PC-9 (cell line): ENCODE data around the gene PLEKHA6. TPM values are rescaled to one million over a fixed set of nuclear protein-coding genes. Genes with fewer than 3 reads are reported as not detected.

Experiments used
- BruUV-seq: library from RNA; stranded (reverse); fragments of 400-500 nt; replicated peaks from 2 replicates; lab custom pipeline; 2021; lab: Mats Ljungman, UMichigan
- CTCF ChIA-PET: fragments of 300-600 bp; sonication (Branson Sonifier 250); formaldehyde crosslinking; loops from one replicate; lab custom pipeline; 2022; ENCODE audit warnings: antibody characterized with exemption; lab: Charles Lee
- POLR2A ChIA-PET: fragments of 300-600 bp; sonication (Branson Sonifier 250); formaldehyde crosslinking; loops from one replicate; lab custom pipeline; 2022; ENCODE audit warnings: antibody characterized with exemption; ENCODE audit not compliant: unreplicated experiment; lab: Charles Lee
- DNase-seq, 2 experiments: peaks; one replicate each; pipeline versions ENCODE4 v3.0.0 to v3.0.0-alpha.2; 2015 to 2022; ENCODE audit warnings: mixed read lengths in 1 of 2
- H2AFZ ChIP-seq: fragments of 200-600 bp; sonication (generic); 2 replicates; pipeline ENCODE4 v1.8.1; 2017; ENCODE audit warnings: antibody characterized with exemption
- H3F3A ChIP-seq: fragments of 200-600 bp; sonication (generic); 2 replicates; pipeline ENCODE4 v1.8.1; 2017; ENCODE audit warnings: antibody characterized with exemption, mild to moderate bottlenecking, low read depth; ENCODE audit not compliant: insufficient read depth
- H3K27ac ChIP-seq: fragments of 200-600 bp; sonication (generic); 2 replicates; pipeline ENCODE4 v1.6.1; 2016; ENCODE audit warnings: mixed run types
- H3K27me3 ChIP-seq: fragments of 200-600 bp; sonication (generic); 2 replicates; pipeline ENCODE4 v1.6.1; 2016; ENCODE audit warnings: low read depth, mixed run types; ENCODE audit not compliant: insufficient read depth
- H3K36me3 ChIP-seq: fragments of 200-600 bp; sonication (generic); 2 replicates; pipeline ENCODE4 v1.6.1; 2016; ENCODE audit warnings: low read depth, mixed run types
- H3K4me1 ChIP-seq: fragments of 200-600 bp; sonication (generic); replicated peaks from 2 replicates; pipeline ENCODE4 v1.6.1; 2016; ENCODE audit warnings: mixed run types; ENCODE audit not compliant: insufficient read depth
- H3K4me2 ChIP-seq: fragments of 200-600 bp; sonication (generic); 2 replicates; pipeline ENCODE4 v1.6.1; 2017; ENCODE audit warnings: mixed run types
- H3K4me3 ChIP-seq: fragments of 200-600 bp; sonication (generic); 2 replicates; pipeline ENCODE4 v1.6.1; 2016; ENCODE audit warnings: mixed run types
- H3K79me2 ChIP-seq: fragments of 200-600 bp; sonication (generic); 2 replicates; pipeline ENCODE4 v1.6.1; 2017; ENCODE audit warnings: low read depth, mixed run types
- H3K9me2 ChIP-seq: fragments of 200-600 bp; sonication (generic); 2 replicates; pipeline ENCODE4 v1.8.1; 2017; ENCODE audit warnings: mild to moderate bottlenecking; ENCODE audit not compliant: insufficient read depth
- H3K9me3 ChIP-seq: fragments of 200-600 bp; sonication (generic); 2 replicates; pipeline ENCODE4 v1.8.1; 2016; ENCODE audit warnings: low read depth; ENCODE audit not compliant: insufficient read depth
- H4K20me1 ChIP-seq: fragments of 200-600 bp; sonication (generic); 2 replicates; pipeline ENCODE4 v1.8.1; 2017; ENCODE audit not compliant: insufficient read depth
- EZH2 ChIP-seq: fragments of 200-600 bp; sonication (generic); IDR thresholded peaks from 2 replicates; pipeline ENCODE4 v1.8.0; 2017; ENCODE audit warnings: antibody characterized with exemption, low read depth
- intact Hi-C: fragments of 100-400 bp; cut with micrococcal nuclease; formaldehyde crosslinking; loops from one replicate; pipeline ENCODE4 v1.10.0; 2022; ENCODE audit not compliant: unreplicated experiment
- total RNA-seq: library from RNA; stranded (reverse); gene quantifications from 2 replicates; pipeline ENCODE4 v1.2.3, GENCODE V29; 2021
- TF ChIP-seq, protein P1 (sequence below): fragments of 200-600 bp; sonication (generic); conservative IDR thresholded peaks from 2 replicates; pipeline ENCODE4 v1.6.1; 2017; ENCODE audit warnings: mixed run types, antibody characterized with exemption, mild to moderate bottlenecking, moderate library complexity

The PLEKHA6 gene
- total RNA-seq, 1 experiment from 2014 or later: 52.0 TPM

DNA sequence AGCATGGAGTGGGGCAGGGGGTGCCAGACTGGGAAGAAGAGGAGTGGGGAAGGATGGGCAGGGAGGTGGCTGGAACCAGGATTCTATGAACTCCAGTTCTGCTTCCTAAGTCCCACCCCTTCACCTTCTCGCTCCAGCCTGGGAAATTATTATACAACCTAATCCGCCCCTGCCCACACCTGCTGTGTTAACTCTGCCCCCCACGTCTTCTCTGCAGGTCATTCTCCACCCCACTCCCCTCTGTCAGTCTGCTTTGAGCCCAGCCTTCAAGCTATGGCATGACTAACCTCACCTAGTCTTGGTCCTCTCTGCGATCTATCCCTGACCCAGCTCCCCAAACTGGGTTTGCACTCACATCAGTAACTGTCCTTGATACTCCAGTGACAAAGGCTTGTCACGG, 99.9 kb downstream of the PLEKHA6 start:
- Histone ChIP-seq H3K4me1 (peaks cover 12% of the 10 kb centered on the region), H3K27ac (no peak overlapping the region), H2AFZ (no peak overlapping the region), H3K36me3 (peaks cover 26% of the 10 kb centered on the region; the same call in 1 of the 2 replicates), H3K9me2 (no peaks in the 10 kb centered on the region), H3K79me2 (no peaks in the 10 kb centered on the region), H3F3A (peaks cover 20% of the 10 kb centered on the region), H3K27me3 (no peaks in the 10 kb centered on the region), H3K4me2 (no peak overlapping the region), H3K9me3 (no peaks in the 10 kb centered on the region), H4K20me1 (no peaks in the 10 kb centered on the region), H3K4me3 (no peak overlapping the region)
- TF ChIP-seq EZH2: no peak
- TF ChIP-seq, protein P1, sequence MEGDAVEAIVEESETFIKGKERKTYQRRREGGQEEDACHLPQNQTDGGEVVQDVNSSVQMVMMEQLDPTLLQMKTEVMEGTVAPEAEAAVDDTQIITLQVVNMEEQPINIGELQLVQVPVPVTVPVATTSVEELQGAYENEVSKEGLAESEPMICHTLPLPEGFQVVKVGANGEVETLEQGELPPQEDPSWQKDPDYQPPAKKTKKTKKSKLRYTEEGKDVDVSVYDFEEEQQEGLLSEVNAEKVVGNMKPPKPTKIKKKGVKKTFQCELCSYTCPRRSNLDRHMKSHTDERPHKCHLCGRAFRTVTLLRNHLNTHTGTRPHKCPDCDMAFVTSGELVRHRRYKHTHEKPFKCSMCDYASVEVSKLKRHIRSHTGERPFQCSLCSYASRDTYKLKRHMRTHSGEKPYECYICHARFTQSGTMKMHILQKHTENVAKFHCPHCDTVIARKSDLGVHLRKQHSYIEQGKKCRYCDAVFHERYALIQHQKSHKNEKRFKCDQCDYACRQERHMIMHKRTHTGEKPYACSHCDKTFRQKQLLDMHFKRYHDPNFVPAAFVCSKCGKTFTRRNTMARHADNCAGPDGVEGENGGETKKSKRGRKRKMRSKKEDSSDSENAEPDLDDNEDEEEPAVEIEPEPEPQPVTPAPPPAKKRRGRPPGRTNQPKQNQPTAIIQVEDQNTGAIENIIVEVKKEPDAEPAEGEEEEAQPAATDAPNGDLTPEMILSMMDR: no peak
- intact Hi-C loops: no loop called here
- CTCF ChIA-PET: no interaction called here
- POLR2A ChIA-PET: interaction anchor here (0.6 kb wide), 1 partner anchor 137 kb away, joined by 4 read pairs; no protein-coding TSS in a partner anchor
- DNase-seq: no peak
- BruUV-seq: no TSS peak

GRCh38 chr1:204259196-204259595, 100.5 kb downstream of the PLEKHA6 start:
- TF ChIP-seq EZH2: no peak
- TF ChIP-seq, protein P1: no peak

GRCh38 chr1:204258213-204259115, 101.3 kb downstream of the PLEKHA6 start:
- Histone ChIP-seq H2AFZ (no peak overlapping the region), H3K36me3 (peaks cover 18% of the 10 kb centered on the region; the same call in 1 of the 2 replicates), H3K9me3 (no peaks in the 10 kb centered on the region), H3K4me2 (no peak overlapping the region), H3K27me3 (no peaks in the 10 kb centered on the region), H3K79me2 (no peaks in the 10 kb centered on the region), H3F3A (peaks cover 28% of the 10 kb centered on the region), H3K9me2 (no peaks in the 10 kb centered on the region), H4K20me1 (no peaks in the 10 kb centered on the region), H3K4me3 (no peak overlapping the region), H3K4me1 (peaks cover 26% of the 10 kb centered on the region), H3K27ac (no peak overlapping the region)
- intact Hi-C loops: loop anchor here (1.0 kb wide), 1 partner anchor 105 kb away; no protein-coding TSS in a partner anchor
- no TSS peak for BruUV-seq
- peak in 1 of 2 experiments; percentile 52 for DNase-seq
- TF ChIP-seq, protein P1: peak; percentile 75
- no peak for TF ChIP-seq EZH2
- ChIA-PET POLR2A (interaction anchor here (1.0 kb wide), 1 partner anchor 26 kb away, joined by 3 read pairs; no protein-coding TSS in a partner anchor), CTCF (interaction anchor here (0.7 to 1.3 kb wide), 3 partner anchors 17 to 99 kb away, joined by 4 to 13 read pairs (median 5); partner anchors contain the start of gene GOLT1A)

More at GRCh38 chr1:204259196-204259595, 100.5 kb downstream of the PLEKHA6 start:
- intact Hi-C loops: no loop called here
- H3K27ac ChIP-seq: no peak overlapping the region
- no peaks in the 10 kb centered on the region for H3K9me3 ChIP-seq
- H3K4me2 ChIP-seq: no peak overlapping the region
- H2AFZ ChIP-seq: no peak overlapping the region
- DNase-seq: no peak
- H3K4me3 ChIP-seq: no peak overlapping the region
- peaks cover 18% of the 10 kb centered on the region for H3K4me1 ChIP-seq
- no peaks in the 10 kb centered on the region for H3K79me2 ChIP-seq
- H3F3A ChIP-seq: peaks cover 24% of the 10 kb centered on the region
- H4K20me1 ChIP-seq: no peaks in the 10 kb centered on the region
- H3K36me3 ChIP-seq: peaks cover 25% of the 10 kb centered on the region; the same call in 1 of the 2 replicates
- no TSS peak for BruUV-seq
- no peaks in the 10 kb centered on the region for H3K27me3 ChIP-seq
- ChIA-PET POLR2A (interaction anchor here (1.0 kb wide), 1 partner anchor 26 kb away, joined by 3 read pairs; no protein-coding TSS in a partner anchor), CTCF (interaction anchor here (0.7 to 1.3 kb wide), 2 partner anchors 17 to 98 kb away, joined by 4 to 5 read pairs; no protein-coding TSS in a partner anchor)
- no peaks in the 10 kb centered on the region for H3K9me2 ChIP-seq
